Osteocyte (in vitro differentiated cells): ENCODE data around the gene TRIM40. TPM values are rescaled to one million over a fixed set of nuclear protein-coding genes. Genes with fewer than 3 reads are reported as not detected.
"Not testable (repeated sequence)": the region's sequence is repeated elsewhere in the genome, so short reads cannot be mapped to it uniquely, and the experiment has no call there.

Experiments used
- DNase-seq: peaks from one replicate; pipeline ENCODE4 v3.0.0; 2021; ENCODE audit warnings: mixed read lengths; ENCODE audit not compliant: unreplicated experiment; ENCODE audit errors: extremely low spot score
- H3K27ac Mint-ChIP-seq: one replicate; pipeline ENCODE4 v1.8.0; 2021; ENCODE audit warnings: mild to moderate bottlenecking, mixed read lengths; ENCODE audit not compliant: unreplicated experiment
- H3K27me3 Mint-ChIP-seq: one replicate; pipeline ENCODE4 v1.8.0; 2021; ENCODE audit warnings: mixed read lengths; ENCODE audit not compliant: unreplicated experiment
- H3K36me3 Mint-ChIP-seq: one replicate; pipeline ENCODE4 v1.8.0; 2021; ENCODE audit warnings: mixed read lengths; ENCODE audit not compliant: unreplicated experiment
- H3K4me1 Mint-ChIP-seq: one replicate; pipeline ENCODE4 v1.8.0; 2021; ENCODE audit warnings: mixed read lengths; ENCODE audit not compliant: unreplicated experiment
- H3K4me3 Mint-ChIP-seq: one replicate; pipeline ENCODE4 v1.8.0; 2021; ENCODE audit warnings: mild to moderate bottlenecking, moderate library complexity, mixed read lengths; ENCODE audit not compliant: unreplicated experiment
- H3K9me3 Mint-ChIP-seq: one replicate; pipeline ENCODE4 v1.8.0; 2021; ENCODE audit warnings: mixed read lengths; ENCODE audit not compliant: unreplicated experiment
- CTCF ChIP-seq: fragments of 200-600 bp; sonication (generic); IDR thresholded peaks from 2 replicates; pipeline ENCODE4 v1.5.0; 2021; ENCODE audit warnings: antibody characterized with exemption, mild to moderate bottlenecking, moderate library complexity
- total RNA-seq: library from RNA; stranded (reverse); gene quantifications from 2 replicates; pipeline ENCODE4 v1.2.1, GENCODE V29; 2021

TRIM40 gene
- total RNA-seq, 1 donor from 2014 or later: not detected

GRCh38 chr6:30116724-30117123, 19.2 kb upstream of the TRIM40 start:
- Mint-ChIP-seq H3K27me3 (peaks cover 61% of the 10 kb centered on the region), H3K36me3 (no peaks in the 10 kb centered on the region), H3K4me1 (no peaks in the 10 kb centered on the region), H3K4me3 (no peak overlapping the region), H3K9me3 (no peaks in the 10 kb centered on the region), H3K27ac (no peak overlapping the region)
- DNase-seq: no peak
- TF ChIP-seq CTCF: no peak

DNA sequence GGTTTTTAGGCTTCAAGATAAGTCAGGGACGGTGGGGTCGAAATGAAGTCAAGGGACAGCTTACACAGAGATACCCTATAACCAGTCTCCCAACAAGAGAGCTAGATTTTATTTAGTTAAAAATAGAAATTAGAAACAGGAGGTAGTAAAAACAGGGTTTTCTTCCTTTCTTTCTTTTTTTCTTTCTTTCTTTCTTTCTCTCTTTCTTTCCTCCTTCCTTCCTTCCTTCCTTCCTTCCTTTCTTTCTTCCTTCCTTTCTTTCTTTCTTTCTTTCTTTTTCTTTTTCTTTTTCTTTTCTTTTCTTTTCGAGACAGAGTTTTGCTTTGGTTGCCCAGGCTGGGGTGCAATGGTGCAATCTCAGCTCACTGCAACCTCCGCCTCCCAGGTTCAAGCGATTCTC, 17.2 kb upstream of the TRIM40 start:
- H3K27ac Mint-ChIP-seq, H3K36me3 Mint-ChIP-seq, H3K4me3 Mint-ChIP-seq, H3K9me3 Mint-ChIP-seq, H3K4me1 Mint-ChIP-seq, DNase-seq: not testable (repeated sequence)
- peaks cover 50% of the 10 kb centered on the region for H3K27me3 Mint-ChIP-seq

- Mint-ChIP-seq H3K4me3 (no peak overlapping the region), H3K36me3 (no peaks in the 10 kb centered on the region), H3K4me1 (no peaks in the 10 kb centered on the region), H3K27ac (no peak overlapping the region), H3K9me3 (no peaks in the 10 kb centered on the region), H3K27me3 (peaks cover 54% of the 10 kb centered on the region)
- no peak for TF ChIP-seq CTCF
- DNase-seq: peak; percentile 56
These were observed 14.2 kb upstream of the TRIM40 start for GRCh38 chr6:30121446-30122366.

- DNase-seq: no peak
These were observed 13.4 kb upstream of the TRIM40 start for GRCh38 chr6:30122515-30122914.

GRCh38 chr6:30127238-30128093, 8.5 kb upstream of the TRIM40 start:
- Mint-ChIP-seq H3K27me3 (peaks cover 86% of the 10 kb centered on the region), H3K4me1 (peaks cover 10% of the 10 kb centered on the region), H3K36me3 (no peaks in the 10 kb centered on the region), H3K27ac (no peak overlapping the region), H3K4me3 (peak overlapping the region; percentile 44), H3K9me3 (no peaks in the 10 kb centered on the region)
- no peak for DNase-seq
- no peak for TF ChIP-seq CTCF

More at GRCh38 chr6:30122515-30122914, 13.4 kb upstream of the TRIM40 start:
- H3K36me3 Mint-ChIP-seq: no peaks in the 10 kb centered on the region
- H3K4me3 Mint-ChIP-seq: no peak overlapping the region
- no peak overlapping the region for H3K27ac Mint-ChIP-seq
- peaks cover 4% of the 10 kb centered on the region for H3K4me1 Mint-ChIP-seq
- H3K27me3 Mint-ChIP-seq: peaks cover 61% of the 10 kb centered on the region
- TF ChIP-seq CTCF: no peak
- H3K9me3 Mint-ChIP-seq: no peaks in the 10 kb centered on the region
